ENCODE measurements around the gene GPBAR1.
A peak's percentile ranks its signal among the peaks of the same experiment; 100 is the strongest.

GPBAR1 gene, protein sequence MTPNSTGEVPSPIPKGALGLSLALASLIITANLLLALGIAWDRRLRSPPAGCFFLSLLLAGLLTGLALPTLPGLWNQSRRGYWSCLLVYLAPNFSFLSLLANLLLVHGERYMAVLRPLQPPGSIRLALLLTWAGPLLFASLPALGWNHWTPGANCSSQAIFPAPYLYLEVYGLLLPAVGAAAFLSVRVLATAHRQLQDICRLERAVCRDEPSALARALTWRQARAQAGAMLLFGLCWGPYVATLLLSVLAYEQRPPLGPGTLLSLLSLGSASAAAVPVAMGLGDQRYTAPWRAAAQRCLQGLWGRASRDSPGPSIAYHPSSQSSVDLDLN

DNA sequence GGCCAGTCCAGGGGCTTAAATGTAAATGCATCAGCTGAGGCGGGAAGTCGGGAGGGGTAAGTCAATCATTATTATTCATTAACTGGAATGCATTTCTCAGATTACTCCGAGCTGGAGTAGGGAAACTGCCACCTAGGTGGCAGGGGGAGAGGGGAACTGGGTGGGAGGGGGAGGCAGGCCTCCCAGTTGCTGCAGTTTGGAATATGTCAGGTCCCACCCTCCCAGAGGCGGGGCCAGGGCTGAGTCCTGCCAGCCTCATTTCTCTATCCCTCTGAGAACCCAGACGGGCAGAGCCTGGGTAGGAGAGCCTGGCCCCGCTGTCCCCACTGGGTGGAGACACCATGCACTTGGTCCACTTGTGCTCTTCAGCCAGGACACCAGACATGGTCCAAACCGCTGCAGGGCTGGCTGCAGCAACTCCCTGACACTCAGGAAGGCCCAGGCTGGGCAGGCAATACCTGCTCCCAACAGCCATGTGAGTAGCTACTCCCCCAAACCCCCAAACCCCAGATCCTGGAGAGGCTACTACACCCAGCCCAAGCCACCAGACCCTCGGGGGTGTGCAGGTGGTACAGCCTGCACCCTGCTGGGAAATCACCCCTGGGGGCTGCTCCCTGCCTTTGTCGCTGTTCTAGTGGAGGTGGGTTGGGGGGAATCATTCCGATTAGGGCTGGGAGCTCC lies at the start of gene GPBAR1:
Gene GPBAR1, plus strand, starts transcription at position 274 of the 681 bp plus-strand sequence. CDS start 1,710 bp downstream, outside the sequence.
- TF ChIP-seq, protein P1, sequence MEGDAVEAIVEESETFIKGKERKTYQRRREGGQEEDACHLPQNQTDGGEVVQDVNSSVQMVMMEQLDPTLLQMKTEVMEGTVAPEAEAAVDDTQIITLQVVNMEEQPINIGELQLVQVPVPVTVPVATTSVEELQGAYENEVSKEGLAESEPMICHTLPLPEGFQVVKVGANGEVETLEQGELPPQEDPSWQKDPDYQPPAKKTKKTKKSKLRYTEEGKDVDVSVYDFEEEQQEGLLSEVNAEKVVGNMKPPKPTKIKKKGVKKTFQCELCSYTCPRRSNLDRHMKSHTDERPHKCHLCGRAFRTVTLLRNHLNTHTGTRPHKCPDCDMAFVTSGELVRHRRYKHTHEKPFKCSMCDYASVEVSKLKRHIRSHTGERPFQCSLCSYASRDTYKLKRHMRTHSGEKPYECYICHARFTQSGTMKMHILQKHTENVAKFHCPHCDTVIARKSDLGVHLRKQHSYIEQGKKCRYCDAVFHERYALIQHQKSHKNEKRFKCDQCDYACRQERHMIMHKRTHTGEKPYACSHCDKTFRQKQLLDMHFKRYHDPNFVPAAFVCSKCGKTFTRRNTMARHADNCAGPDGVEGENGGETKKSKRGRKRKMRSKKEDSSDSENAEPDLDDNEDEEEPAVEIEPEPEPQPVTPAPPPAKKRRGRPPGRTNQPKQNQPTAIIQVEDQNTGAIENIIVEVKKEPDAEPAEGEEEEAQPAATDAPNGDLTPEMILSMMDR (conservative IDR thresholded peaks at IDR 0.05; ENCODE audit: low read length) = no peak
- H3K4me3 ChIP-seq (ENCODE audit: low read length) = no peak within 1 kb of the TSS
- DNase-seq (ENCODE audit: low read depth) = no peak

DNA sequence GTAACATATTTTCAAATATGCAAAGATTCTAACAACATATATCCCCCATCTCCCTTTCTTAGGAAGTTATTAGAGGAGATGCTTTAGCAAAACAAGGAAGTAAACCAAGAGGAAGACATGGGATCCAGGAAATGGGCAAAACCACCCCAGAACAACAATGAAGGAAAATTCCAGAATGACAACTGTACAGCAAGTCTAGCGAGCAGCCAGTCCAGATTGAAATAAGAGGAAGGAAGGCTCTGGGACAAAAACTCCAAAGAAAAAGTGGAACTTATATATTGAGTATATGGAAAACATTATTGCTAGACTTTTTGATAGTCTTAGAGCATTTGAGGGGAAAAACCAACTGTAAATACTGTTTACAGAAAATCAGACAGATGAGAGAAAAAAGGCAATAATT lies 46.7 kb upstream of the GPBAR1 start:
- DNase-seq (ENCODE audit: low read depth) = no peak
- TF ChIP-seq, protein P1 (conservative IDR thresholded peaks at IDR 0.05; ENCODE audit: low read length) = no peak
- no peak overlapping the region for H3K4me3 ChIP-seq (ENCODE audit: low read length)

DNA sequence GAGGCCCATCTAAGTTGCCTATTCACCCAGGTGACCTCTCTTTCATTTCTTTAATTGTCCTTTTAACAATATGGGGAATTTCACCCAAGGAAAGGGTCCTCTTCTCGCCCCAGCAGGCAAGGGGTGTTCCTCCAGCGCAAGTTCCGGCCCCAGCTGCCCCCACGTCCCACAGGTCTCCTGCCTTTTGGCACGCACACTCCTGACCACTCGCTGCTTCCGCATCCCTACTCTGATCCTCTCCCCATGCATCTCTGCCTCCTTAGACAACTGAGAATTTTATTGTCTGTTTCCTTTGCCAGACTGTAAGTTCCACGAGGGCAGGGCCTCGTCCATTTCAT lies 44.5 kb upstream of the GPBAR1 start:
- TF ChIP-seq, protein P1 (conservative IDR thresholded peaks at IDR 0.05; ENCODE audit: low read length) = no peak
- no peak for DNase-seq (ENCODE audit: low read depth)
- H3K4me3 ChIP-seq (ENCODE audit: low read length) = peak overlapping the region; percentile 96

DNA sequence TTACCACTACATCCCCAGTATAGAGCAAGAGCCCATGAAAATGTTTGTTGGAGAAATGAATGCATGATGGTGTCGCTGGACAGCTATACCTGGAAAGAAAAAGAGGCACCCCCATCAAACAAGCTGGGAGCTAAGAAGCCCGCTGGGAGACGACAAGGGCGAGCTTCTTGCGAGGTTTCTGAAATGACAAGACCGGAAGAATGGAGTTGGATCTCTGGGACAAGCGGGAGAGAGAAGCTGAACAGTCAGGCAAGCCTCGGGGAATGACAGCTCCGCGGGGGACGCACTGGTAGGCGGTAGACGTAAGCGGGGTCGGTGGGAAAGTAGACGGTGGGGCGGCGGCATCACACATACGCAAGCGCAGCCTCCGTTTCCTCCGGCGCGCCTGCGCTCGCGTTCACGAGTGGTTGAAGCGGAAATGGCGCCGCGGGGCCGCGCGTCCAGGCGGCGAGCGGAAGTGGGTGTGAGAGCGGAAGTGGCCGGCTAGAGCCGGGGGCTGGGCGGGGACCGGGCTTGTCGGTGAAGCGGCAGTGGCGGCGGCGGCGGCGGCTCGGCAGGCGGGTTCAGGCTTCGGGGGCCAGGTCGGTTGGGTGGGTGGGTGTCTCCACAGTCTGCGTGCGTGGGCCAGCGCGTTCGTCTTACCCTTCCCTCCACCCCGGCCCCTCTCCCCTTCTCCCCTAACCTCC lies 44.0 kb upstream of the GPBAR1 start, which contains the start of gene ARPC2:
Gene ARPC2, plus strand, starts transcription at position 516 of the 686 bp plus-strand sequence. CDS start 282 bp downstream, outside the sequence.
- H3K4me3 ChIP-seq (ENCODE audit: low read length) = peak within 1 kb of the TSS; percentile 96
- DNase-seq (ENCODE audit: low read depth) = peak; percentile 90
- TF ChIP-seq, protein P1 (conservative IDR thresholded peaks at IDR 0.05; ENCODE audit: low read length) = no peak

DNA sequence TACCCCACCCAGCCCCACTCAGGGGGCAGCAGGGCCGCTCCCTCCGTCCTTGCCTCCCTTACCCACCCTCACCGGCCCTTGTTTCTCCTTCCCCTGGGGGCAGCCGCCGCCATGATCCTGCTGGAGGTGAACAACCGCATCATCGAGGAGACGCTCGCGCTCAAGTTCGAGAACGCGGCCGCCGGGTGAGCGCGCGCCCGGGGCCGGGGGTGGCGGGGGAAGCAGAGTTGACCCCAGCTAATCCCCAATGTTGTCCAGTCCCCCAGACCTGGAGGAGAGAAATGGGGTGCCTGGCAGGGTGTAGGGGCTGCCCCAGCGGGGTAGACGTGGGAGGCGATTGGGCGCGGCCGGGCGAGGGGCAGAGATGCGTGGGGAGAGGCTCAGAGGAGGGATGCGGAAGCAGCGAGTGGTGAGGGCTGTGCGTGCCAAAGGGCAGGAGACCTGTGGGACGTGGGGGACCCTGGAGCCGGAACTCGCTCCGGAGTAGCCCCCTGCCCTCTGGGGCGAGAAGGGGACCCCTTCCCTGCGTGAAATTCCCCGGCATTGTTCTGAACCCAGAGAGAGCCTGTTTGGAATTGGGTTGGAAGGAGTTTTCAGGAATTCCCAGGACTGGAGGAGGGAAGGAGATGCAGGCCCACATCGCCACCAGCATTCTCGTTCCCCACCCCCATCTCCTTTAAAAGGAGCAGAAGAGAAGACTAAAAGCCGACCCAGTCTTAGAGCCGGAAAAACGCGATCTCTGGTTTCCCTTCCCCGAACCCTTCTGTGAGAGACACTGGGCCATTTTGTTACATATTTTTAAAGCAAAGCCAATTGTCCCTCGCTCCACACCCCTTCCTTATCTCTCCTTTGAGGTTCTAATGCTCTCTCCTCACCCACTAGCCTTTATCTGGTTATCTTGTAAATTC lies 43.2 kb upstream of the GPBAR1 start:
- peak; percentile 34 for DNase-seq (ENCODE audit: low read depth)
- peak overlapping the region; percentile 96 for H3K4me3 ChIP-seq (ENCODE audit: low read length)
- TF ChIP-seq, protein P1 (conservative IDR thresholded peaks at IDR 0.05; ENCODE audit: low read length) = no peak

DNA sequence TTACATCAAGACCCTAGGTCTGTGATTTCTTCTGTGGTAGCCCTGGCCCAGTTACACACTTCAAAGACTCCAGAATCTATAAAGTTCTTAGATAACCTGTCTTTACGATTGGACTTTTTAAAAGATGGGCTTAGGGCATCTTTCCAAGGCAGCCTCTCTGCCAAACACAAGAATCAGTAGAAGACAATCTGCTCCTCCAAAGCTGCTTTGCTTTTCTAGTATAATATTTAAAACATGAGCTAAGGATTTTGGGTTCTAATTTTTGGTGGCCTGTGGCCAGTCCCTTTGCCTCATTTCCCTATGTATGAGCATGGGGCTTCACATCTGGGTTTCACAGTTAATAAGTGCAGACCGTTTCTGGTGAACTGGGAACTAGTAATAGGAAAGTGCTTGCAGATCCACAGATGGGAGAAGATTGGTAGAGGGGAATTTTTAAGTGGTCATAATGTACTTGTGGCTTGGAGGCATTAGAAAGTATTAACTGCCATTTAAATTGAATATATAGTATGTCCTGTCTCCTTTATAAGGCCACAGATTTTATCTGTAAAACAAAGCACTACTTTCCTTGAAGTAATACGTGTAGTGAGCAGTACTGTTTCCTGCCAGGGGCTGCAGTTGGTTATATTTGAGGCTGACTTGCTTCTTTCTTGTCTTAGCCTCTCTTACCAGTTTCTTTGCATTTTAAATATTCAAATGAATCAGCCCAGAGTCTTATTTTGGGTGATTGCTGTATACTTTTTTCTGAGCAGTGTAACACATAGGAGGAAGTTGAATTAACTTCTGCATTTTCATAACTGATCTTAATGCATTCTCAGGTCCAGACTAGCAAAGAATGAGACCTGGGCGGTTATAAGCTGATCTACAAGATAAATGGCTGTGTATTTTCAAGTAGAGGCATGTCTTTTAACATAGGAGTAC lies 42.3 kb upstream of the GPBAR1 start:
- DNase-seq (ENCODE audit: low read depth) = no peak
- TF ChIP-seq, protein P1 (conservative IDR thresholded peaks at IDR 0.05; ENCODE audit: low read length) = no peak
- peak overlapping the region; percentile 96 for H3K4me3 ChIP-seq (ENCODE audit: low read length)

All from AG10803 (cell line).